ENCODE data around the gene CDC25B. TPM values are rescaled to one million over a fixed set of nuclear protein-coding genes. Genes with fewer than 3 reads are reported as not detected.

The CDC25B gene
- total and polyA plus RNA-seq, 2 of the 13 experiments (the other 11 are each of a cell fraction or from before 2014, with no cell fraction given), result 14.5 to 19.4 TPM

DNA sequence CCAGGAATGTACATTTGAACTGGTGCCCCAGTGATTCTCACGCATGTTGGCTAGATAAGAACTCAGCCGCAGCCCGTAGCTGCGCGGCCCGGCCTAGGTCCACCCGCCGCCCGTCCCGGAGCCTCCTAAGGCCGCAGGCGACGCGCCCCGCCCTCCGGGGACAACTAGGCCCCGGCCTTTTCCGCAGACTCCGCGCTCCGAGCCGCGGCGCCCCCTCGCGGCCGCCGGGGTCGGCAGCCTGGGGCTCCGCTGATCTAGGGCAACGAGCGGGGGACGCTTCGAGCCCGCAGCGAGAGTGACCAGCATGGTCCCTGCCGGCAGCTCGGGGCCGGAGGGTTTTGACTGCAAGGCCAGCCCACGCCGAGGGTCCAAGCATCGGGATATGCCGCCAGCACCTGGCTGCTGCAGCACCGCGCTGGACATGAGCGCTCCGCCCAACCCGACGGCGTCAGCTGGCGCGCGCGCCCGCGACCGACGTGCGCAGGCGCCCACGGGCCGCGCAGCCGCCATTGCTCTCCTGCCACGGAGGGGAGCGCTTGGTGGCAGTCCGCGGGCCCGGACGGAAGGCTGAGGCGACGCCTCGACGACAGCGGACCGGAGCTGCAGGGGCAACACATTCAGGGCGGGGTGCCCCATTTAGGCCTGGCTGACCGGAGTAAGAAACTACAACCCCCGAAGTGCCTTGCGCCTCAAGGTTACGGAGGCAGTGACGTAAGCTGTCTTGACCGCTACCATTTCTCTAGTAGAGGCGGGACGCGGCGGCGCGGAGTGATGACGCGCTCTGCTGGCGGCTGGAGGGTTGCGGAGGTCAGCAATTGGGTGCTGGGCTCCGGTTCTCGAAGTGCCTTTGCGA is 24.2 kb downstream of the CDC25B start, which contains the start of gene AP5S1:
Gene AP5S1 (plus strand): TSS at position 500 of the 853 bp plus-strand sequence. CDS start 1,571 bp downstream, outside the sequence.
- 2% methylated on average over 78 of the region's 96 CpGs for WGBS (ENCODE audit: low lambda C conversion rate)
- H3K9ac ChIP-seq (ENCODE audit: insufficient read depth, low read depth, low read length), result peak within 1 kb of the TSS; percentile 99
- ATAC-seq (peak; percentile 77), DNase-seq (ENCODE audit: low spot score) (peak; percentile 97), FAIRE-seq (peak; percentile 87)
- peaks cover 12% of the 10 kb centered on the region for H3K79me2 ChIP-seq (ENCODE audit: insufficient read depth, low read length)
- ChIA-PET POLR2A (interaction anchor here (1.0 to 4.8 kb wide), 26 partner anchors 8 to 265 kb away, joined by 3 to 134 read pairs (median 8); partner anchors contain the start of genes ADISSP, CDC25B, CENPB and MAVS), CTCF (ENCODE audit: low intra/inter-chr PET ratio, low total read pairs) (interaction anchor here (0.9 to 4.6 kb wide), 7 partner anchors 22 to 71 kb away, joined by 3 to 119 read pairs (median 7); partner anchors contain the start of genes CENPB and SPEF1)
- peak within 1 kb of the TSS; percentile 87 for H3K4me2 ChIP-seq (ENCODE audit: low read depth, low read length)
- peaks cover 9 to 20% of the 10 kb centered on the region in 2 experiments for H3K36me3 ChIP-seq (replicated peaks in 1 of 2; ENCODE audit: control insufficient read depth in 1 of 2, insufficient read depth in 2 of 2, low read length in 2 of 2)
- no TSS peak for BruUV-seq (replicated peaks)
- no peaks in the 10 kb centered on the region for H4K20me1 ChIP-seq (ENCODE audit: insufficient read depth, low read length)
- peaks cover 1 to 10% of the 10 kb centered on the region in 2 experiments; a peak in 2 of 5 replicates for H3K27me3 ChIP-seq (ENCODE audit: control insufficient read depth in 1 of 2, insufficient read depth in 2 of 2, low read length in 2 of 2)
- H3K9me3 ChIP-seq (ENCODE audit: low read length), result no peaks in the 10 kb centered on the region
- intact Hi-C loops (cut with micrococcal nuclease; ENCODE audit: unreplicated experiment) (loop anchor here (1.0 to 2.0 kb wide), 3 partner anchors 22 to 69 kb away; partner anchors contain the start of genes MAVS and PANK2), in situ Hi-C loops (cut with HindIII; ENCODE audit: extremely low pct_ligation_motif_present, low pct_unique_long_range_greater_than_20kb) (no loop called here)
- peaks cover 32% of the 10 kb centered on the region for H3K4me1 ChIP-seq (ENCODE audit: insufficient read depth, low read length)
- peak within 1 kb of the TSS; percentile 91 to 95 (median 94) for H3K4me3 ChIP-seq (replicated peaks in 1 of 3; ENCODE audit: insufficient read depth in 1 of 3, low read depth in 2 of 3, low read length in 3 of 3)
- H2AFZ ChIP-seq (ENCODE audit: low read length), result no peak within 1 kb of the TSS
- H3K27ac ChIP-seq (ENCODE audit: extremely low read length, insufficient read depth, low read length), result peak within 1 kb of the TSS; percentile 96
- TF ChIP-seq PTBP1 (IDR thresholded peaks at IDR 0.05; ENCODE audit: low read depth, low read length, poor library complexity, severe bottlenecking) (peak; percentile 78), PLRG1 (conservative IDR thresholded peaks at IDR 0.05) (no peak), HNF4A (CRISPR knock-in tag; IDR thresholded peaks at IDR 0.05) (peak; percentile 38; the same call in 1 of the 2 replicates), PAX8 (CRISPR knock-in tag; IDR thresholded peaks at IDR 0.05; ENCODE audit: borderline replicate concordance) (peak; percentile 90), ZNF776 (CRISPR knock-in tag; IDR thresholded peaks at IDR 0.05) (peak; percentile 98), KAT2B (IDR thresholded peaks at IDR 0.05; ENCODE audit: borderline replicate concordance, low read depth, low read length) (no peak), NR2F2 (IDR thresholded peaks at IDR 0.05; ENCODE audit: borderline replicate concordance, low read depth) (peak; percentile 63; the same call in 1 of the 2 replicates), ZNF350 (CRISPR knock-in tag; IDR thresholded peaks at IDR 0.05; ENCODE audit: borderline replicate concordance, low read depth) (peak; percentile 94), NFE2L2 (IDR thresholded peaks at IDR 0.05; ENCODE audit: low read length) (no peak), ZBTB1 (CRISPR knock-in tag; IDR thresholded peaks at IDR 0.05; ENCODE audit: borderline replicate concordance) (no peak), ZNF253 (CRISPR knock-in tag; IDR thresholded peaks at IDR 0.05; ENCODE audit: borderline replicate concordance) (no peak)
- TF ChIP-seq, protein P1, sequence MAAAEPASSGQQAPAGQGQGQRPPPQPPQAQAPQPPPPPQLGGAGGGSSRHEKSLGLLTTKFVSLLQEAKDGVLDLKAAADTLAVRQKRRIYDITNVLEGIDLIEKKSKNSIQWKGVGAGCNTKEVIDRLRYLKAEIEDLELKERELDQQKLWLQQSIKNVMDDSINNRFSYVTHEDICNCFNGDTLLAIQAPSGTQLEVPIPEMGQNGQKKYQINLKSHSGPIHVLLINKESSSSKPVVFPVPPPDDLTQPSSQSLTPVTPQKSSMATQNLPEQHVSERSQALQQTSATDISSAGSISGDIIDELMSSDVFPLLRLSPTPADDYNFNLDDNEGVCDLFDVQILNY (CRISPR knock-in tag; conservative IDR thresholded peaks at IDR 0.05), result peak; percentile 89
- TF ChIP-seq, protein P2, sequence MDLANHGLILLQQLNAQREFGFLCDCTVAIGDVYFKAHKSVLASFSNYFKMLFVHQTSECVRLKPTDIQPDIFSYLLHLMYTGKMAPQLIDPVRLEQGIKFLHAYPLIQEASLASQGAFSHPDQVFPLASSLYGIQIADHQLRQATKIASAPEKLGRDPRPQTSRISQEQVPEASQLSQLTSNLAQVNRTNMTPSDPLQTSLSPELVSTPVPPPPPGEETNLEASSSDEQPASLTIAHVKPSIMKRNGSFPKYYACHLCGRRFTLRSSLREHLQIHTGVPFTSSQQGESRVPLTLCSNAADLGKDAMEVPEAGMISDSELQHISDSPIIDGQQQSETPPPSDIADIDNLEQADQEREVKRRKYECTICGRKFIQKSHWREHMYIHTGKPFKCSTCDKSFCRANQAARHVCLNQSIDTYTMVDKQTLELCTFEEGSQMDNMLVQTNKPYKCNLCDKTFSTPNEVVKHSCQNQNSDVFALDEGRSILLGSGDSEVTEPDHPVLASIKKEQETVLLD (CRISPR knock-in tag; IDR thresholded peaks at IDR 0.05; ENCODE audit: low read depth), result peak; percentile 84
- TF ChIP-seq, protein P3, sequence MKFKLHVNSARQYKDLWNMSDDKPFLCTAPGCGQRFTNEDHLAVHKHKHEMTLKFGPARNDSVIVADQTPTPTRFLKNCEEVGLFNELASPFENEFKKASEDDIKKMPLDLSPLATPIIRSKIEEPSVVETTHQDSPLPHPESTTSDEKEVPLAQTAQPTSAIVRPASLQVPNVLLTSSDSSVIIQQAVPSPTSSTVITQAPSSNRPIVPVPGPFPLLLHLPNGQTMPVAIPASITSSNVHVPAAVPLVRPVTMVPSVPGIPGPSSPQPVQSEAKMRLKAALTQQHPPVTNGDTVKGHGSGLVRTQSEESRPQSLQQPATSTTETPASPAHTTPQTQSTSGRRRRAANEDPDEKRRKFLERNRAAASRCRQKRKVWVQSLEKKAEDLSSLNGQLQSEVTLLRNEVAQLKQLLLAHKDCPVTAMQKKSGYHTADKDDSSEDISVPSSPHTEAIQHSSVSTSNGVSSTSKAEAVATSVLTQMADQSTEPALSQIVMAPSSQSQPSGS (CRISPR knock-in tag; IDR thresholded peaks at IDR 0.05), result peak; percentile 99
- TF ChIP-seq, protein P4, sequence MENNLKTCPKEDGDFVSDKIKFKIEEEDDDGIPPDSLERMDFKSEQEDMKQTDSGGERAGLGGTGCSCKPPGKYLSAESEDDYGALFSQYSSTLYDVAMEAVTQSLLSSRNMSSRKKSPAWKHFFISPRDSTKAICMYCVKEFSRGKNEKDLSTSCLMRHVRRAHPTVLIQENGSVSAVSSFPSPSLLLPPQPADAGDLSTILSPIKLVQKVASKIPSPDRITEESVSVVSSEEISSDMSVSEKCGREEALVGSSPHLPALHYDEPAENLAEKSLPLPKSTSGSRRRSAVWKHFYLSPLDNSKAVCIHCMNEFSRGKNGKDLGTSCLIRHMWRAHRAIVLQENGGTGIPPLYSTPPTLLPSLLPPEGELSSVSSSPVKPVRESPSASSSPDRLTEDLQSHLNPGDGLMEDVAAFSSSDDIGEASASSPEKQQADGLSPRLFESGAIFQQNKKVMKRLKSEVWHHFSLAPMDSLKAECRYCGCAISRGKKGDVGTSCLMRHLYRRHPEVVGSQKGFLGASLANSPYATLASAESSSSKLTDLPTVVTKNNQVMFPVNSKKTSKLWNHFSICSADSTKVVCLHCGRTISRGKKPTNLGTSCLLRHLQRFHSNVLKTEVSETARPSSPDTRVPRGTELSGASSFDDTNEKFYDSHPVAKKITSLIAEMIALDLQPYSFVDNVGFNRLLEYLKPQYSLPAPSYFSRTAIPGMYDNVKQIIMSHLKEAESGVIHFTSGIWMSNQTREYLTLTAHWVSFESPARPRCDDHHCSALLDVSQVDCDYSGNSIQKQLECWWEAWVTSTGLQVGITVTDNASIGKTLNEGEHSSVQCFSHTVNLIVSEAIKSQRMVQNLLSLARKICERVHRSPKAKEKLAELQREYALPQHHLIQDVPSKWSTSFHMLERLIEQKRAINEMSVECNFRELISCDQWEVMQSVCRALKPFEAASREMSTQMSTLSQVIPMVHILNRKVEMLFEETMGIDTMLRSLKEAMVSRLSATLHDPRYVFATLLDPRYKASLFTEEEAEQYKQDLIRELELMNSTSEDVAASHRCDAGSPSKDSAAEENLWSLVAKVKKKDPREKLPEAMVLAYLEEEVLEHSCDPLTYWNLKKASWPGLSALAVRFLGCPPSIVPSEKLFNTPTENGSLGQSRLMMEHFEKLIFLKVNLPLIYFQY (CRISPR knock-in tag; IDR thresholded peaks at IDR 0.05; ENCODE audit: borderline replicate concordance), result peak; percentile 91

All from HepG2 (cell line).